ENCODE data around the gene PRKAR2A. TPM values are rescaled to one million over a fixed set of nuclear protein-coding genes. Genes with fewer than 3 reads are reported as not detected.
A peak's percentile ranks its signal among the peaks of the same experiment; 100 is the strongest.

The PRKAR2A gene
- total and polyA plus RNA-seq, 9 of the 15 experiments (the other 6 are each of a cell fraction or from before 2014, with no cell fraction given): 15.9 to 84.5 (median 37.6) TPM

- no peak for TF ChIP-seq ZMIZ1 (IDR thresholded peaks at IDR 0.05; ENCODE audit: low read depth in 2 of 2, low read length in 2 of 2)
- no peak for TF ChIP-seq NRF1 (conservative IDR thresholded peaks at IDR 0.05 in 1 of 2, IDR thresholded peaks at IDR 0.05 in 1 of 2)
- TF ChIP-seq NCOA2 (IDR thresholded peaks at IDR 0.05; ENCODE audit: partially characterized antibody in 2 of 2): no peak
- no peak for TF ChIP-seq TGIF2 (CRISPR knock-in tag; IDR thresholded peaks at IDR 0.05)
- TF ChIP-seq SOX6 (IDR thresholded peaks at IDR 0.05): peak; percentile 14; the same call in 1 of the 2 replicates
- no peak for TF ChIP-seq L3MBTL2 (IDR thresholded peaks at IDR 0.05)
- peak; percentile 26; the same call in 1 of the 2 replicates for TF ChIP-seq JUND (IDR thresholded peaks at IDR 0.05; ENCODE audit: borderline replicate concordance, low read depth, low read length)
- peak; percentile 17; the same call in 1 of the 3 replicates for TF ChIP-seq JUND (tag; IDR thresholded peaks at IDR 0.05; ENCODE audit: borderline replicate concordance, low read depth, low read length)
- TF ChIP-seq BRD9 (IDR thresholded peaks at IDR 0.05; ENCODE audit: low read depth, partially characterized antibody): no peak
- TF ChIP-seq, protein P1, sequence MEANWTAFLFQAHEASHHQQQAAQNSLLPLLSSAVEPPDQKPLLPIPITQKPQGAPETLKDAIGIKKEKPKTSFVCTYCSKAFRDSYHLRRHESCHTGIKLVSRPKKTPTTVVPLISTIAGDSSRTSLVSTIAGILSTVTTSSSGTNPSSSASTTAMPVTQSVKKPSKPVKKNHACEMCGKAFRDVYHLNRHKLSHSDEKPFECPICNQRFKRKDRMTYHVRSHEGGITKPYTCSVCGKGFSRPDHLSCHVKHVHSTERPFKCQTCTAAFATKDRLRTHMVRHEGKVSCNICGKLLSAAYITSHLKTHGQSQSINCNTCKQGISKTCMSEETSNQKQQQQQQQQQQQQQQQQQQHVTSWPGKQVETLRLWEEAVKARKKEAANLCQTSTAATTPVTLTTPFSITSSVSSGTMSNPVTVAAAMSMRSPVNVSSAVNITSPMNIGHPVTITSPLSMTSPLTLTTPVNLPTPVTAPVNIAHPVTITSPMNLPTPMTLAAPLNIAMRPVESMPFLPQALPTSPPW (CRISPR knock-in tag; IDR thresholded peaks at IDR 0.05): no peak
- no peak for TF ChIP-seq ZNF77 (CRISPR knock-in tag; IDR thresholded peaks at IDR 0.05)
- TF ChIP-seq ATF3 (IDR thresholded peaks at IDR 0.05): peak; percentile 23; the same call in 1 of the 2 replicates
- no peak for TF ChIP-seq ATF3 (CRISPR knock-in tag; conservative IDR thresholded peaks at IDR 0.05)
- no peak for TF ChIP-seq GMEB1 (CRISPR knock-in tag; IDR thresholded peaks at IDR 0.05)
- TF ChIP-seq ZNF830 (CRISPR knock-in tag; IDR thresholded peaks at IDR 0.05): no peak
- no peak for TF ChIP-seq HMGN3 (IDR thresholded peaks at IDR 0.05; ENCODE audit: borderline replicate concordance, extremely low read depth, insufficient read length, low read depth, low read length)
Measured at GRCh38 chr3:48743773-48744172, 103.9 kb downstream of the PRKAR2A start (continued).

Data from K562 (cell line).